ENCODE results near the gene FAM151B.

The FAM151B gene

DNA sequence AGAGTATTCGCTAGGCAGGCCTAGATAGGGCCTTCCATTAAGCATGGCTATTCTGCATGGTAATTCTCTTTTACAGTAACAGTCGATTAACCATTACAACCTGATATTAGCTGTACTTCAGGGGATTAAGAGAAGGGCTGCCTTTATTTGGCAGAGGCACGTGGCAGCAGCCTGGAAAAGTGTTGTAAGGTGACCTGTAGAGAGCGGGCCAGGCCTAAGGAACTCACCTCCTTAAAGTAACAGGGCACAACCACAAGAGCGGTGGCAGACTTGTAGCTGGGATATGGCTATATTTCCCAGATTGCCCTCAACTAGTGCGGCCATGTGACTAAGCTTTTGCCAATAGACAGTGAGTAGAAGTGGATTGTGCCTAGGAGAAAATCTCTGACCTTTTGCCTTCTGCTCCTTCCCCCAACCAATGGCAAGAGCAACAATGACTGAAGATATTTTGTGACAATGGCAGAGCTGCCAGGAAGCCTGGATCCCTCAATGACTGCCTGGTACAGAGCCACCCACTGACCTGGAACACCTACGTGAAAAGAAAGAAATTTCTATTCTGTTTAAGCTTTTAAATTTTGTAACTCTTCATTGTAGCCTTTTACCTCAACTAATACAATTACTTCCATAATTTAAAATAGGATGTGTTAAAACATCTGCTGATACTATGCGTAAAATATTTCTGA, 101.1 kb downstream of the FAM151B start:
- no peak for DNase-seq

- no peak for DNase-seq
These were observed 102.9 kb downstream of the FAM151B start for GRCh38 chr5:80590766-80591165.

DNA sequence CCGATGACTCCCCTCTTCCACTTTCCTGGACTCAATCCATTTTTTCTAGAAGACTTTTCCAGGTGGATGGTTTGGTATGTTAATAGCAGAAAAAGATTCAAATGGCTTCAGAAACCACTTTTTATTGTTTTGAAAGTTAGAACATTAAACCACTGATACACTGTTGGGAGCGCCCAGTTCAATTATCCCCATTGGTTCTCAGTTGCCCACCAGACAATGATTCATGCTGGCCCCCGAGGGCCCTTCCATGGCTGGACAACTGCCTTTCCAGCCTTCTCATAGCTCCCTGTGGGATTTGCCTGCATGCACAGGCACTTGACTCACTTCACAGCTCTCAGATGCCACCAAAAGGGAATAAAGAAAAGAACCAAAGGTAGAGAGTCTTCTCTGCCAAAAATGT, 103.5 kb downstream of the FAM151B start:
- no peak for DNase-seq

DNA sequence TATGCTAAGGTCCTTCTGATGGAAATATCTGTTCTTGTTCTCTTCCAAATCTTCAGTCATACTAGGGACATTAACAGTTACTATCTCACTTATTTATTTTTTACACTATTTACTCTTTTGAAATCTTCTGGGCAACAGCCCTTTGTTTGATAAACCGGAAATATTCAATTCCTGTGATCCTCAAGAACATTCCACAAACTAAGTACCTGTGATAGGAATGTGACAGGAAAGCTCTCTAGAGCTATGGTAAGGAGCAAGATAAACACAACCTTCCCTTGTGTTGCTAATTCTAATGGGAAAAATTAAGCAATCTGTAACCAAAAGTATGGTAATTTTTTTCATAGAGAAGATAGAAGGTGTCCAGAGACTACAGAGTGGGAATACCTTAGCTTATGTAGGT, 104.2 kb downstream of the FAM151B start:
- no peak for DNase-seq
